ENCODE measurements around the gene DDX4. TPM values are rescaled to one million over a fixed set of nuclear protein-coding genes. Genes with fewer than 3 reads are reported as not detected.

DDX4 gene
- total RNA-seq, 1 donor from 2014 or later: not detected

DNA sequence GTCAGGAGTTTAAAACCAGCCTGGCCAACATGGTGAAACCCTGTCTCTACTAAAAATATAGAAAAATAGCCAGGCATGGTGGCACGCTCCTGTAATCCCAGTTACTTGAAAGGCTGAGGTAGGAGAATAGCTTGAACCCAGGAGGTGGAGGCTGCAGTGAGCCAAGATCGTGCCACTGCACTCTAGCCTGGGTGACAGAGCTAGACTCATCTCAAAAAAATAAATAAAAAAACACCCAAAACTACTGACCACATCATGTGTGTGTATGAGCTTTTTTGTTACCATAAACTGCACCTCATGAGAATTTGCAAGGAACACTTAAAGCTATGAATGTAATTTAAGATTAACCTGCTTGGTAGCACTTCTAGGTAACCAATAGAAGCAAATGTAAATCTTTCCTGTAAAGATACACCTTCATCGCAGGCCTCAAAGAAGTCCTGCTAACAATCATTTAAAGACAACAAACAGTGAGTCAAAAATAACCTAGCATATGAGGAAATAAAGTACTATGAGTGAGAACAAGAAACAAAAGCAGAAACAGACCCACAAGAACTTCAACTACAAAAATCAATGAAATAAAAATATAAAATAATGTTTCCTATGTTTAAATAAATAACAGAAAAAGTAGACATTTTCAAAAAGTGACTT is 38.7 kb upstream of the DDX4 start:
- TF ChIP-seq, protein P1, sequence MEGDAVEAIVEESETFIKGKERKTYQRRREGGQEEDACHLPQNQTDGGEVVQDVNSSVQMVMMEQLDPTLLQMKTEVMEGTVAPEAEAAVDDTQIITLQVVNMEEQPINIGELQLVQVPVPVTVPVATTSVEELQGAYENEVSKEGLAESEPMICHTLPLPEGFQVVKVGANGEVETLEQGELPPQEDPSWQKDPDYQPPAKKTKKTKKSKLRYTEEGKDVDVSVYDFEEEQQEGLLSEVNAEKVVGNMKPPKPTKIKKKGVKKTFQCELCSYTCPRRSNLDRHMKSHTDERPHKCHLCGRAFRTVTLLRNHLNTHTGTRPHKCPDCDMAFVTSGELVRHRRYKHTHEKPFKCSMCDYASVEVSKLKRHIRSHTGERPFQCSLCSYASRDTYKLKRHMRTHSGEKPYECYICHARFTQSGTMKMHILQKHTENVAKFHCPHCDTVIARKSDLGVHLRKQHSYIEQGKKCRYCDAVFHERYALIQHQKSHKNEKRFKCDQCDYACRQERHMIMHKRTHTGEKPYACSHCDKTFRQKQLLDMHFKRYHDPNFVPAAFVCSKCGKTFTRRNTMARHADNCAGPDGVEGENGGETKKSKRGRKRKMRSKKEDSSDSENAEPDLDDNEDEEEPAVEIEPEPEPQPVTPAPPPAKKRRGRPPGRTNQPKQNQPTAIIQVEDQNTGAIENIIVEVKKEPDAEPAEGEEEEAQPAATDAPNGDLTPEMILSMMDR (IDR thresholded peaks at IDR 0.05; ENCODE audit: borderline replicate concordance): no peak
- DNase-seq: no peak
- Histone ChIP-seq H3K27me3 (ENCODE audit: low read depth) (no peaks in the 10 kb centered on the region), H3K36me3 (peaks cover 9% of the 10 kb centered on the region), H3K9me3 (replicated peaks) (no peaks in the 10 kb centered on the region), H3K27ac (replicated peaks) (no peak overlapping the region), H3K4me1 (peaks cover 19% of the 10 kb centered on the region), H3K4me3 (no peak overlapping the region)
- intact Hi-C loops (cut with micrococcal nuclease): loop anchor here (10.0 kb wide), 1 partner anchor 354 kb away; no protein-coding TSS in a partner anchor

DNA sequence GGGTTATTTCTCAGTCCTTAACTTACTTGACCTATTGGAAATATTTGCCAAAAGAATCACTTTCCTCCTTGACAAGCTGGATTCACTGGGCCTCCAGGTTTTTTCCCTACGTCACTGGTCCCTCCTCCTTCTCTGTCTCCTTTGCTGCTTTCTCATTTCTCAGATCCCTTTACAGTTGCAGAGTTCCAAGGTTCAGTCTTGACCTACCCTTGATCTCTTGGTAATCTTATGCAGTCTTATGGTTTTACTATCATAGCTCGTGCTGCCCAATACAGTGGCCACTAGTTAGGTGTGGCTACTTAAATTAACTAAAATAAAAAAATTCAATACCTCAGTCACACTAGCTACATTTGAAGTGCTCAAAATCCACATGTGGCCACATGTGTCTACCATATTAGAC is 37.1 kb upstream of the DDX4 start:
- Histone ChIP-seq H3K4me1 (peaks cover 19% of the 10 kb centered on the region), H3K27me3 (ENCODE audit: low read depth) (no peaks in the 10 kb centered on the region), H3K4me3 (no peak overlapping the region), H3K27ac (replicated peaks) (no peak overlapping the region), H3K36me3 (peaks cover 9% of the 10 kb centered on the region), H3K9me3 (replicated peaks) (no peaks in the 10 kb centered on the region)
- TF ChIP-seq, protein P1 (IDR thresholded peaks at IDR 0.05; ENCODE audit: borderline replicate concordance): no peak
- intact Hi-C loops (cut with micrococcal nuclease): no loop called here
- no peak for DNase-seq

DNA sequence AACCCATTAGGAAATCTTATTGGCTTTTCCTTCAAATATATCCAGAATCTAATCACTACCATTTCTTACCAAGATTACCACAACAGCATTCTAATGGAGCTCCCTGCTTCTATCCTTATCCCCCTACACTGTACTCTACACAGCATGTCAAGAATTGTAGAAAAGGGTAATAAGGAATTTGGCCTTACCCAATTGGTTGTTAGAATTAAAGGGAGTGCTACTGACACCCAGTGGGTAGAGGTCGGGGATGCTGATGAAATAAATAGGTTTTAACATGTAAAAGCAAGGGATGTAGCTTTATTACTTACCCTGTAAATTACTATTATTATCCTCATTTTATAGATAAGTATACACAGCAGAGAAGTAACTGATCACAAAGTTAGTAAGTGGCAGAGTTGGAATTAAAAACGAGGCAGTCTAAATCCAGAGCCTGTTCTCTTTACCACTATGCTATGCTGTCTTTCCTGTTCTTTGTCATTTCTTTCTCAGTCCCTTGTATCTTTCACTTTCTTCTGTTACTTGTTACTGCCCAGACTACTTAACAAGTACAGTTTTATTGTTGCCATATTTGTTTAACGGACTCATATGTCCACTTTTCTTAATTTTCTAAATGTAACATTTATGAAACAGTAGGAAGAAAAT is 36.3 kb upstream of the DDX4 start:
- TF ChIP-seq, protein P1 (IDR thresholded peaks at IDR 0.05; ENCODE audit: borderline replicate concordance): no peak
- Histone ChIP-seq H3K4me1 (peaks cover 19% of the 10 kb centered on the region), H3K27me3 (ENCODE audit: low read depth) (no peaks in the 10 kb centered on the region), H3K36me3 (peaks cover 9% of the 10 kb centered on the region), H3K9me3 (replicated peaks) (no peaks in the 10 kb centered on the region), H3K4me3 (no peak overlapping the region), H3K27ac (replicated peaks) (no peak overlapping the region)
- no peak for DNase-seq
- intact Hi-C loops (cut with micrococcal nuclease): no loop called here

DNA sequence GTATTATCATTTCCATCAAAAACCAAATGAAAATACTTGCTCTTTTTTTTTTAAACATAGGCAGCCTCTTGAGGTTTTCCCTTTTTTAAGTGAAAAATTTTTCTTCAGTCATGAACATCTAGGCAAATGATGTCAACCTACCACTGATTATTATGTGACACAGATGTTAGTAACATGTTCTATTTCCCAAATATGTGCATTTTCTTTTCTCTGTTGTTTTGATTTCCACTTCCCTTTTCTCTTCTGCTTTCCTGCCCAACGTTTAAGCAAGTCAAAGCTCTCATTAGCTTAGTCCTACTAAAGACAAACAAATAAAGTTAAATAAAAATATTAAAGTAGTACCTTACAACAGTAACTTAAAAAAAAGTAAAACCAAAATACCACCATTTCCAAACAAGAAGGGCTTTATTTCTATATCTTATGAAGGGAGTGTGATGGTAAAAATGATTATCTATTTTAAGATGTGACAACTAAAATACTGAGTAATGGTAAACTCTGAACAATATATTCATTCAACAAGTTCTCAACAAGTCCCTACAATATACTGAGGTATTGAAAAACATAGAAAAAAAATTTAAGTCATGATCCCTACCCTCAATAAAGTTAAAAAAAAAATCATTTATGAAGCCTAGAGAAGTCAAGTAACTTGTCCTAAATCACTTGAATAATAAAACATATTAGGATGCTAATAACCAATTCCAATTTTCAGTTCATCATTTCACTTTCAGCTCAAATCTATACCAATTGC is 35.1 kb upstream of the DDX4 start:
- Histone ChIP-seq H3K27ac (replicated peaks) (no peak overlapping the region), H3K27me3 (ENCODE audit: low read depth) (no peaks in the 10 kb centered on the region), H3K9me3 (replicated peaks) (no peaks in the 10 kb centered on the region), H3K4me1 (peaks cover 19% of the 10 kb centered on the region), H3K36me3 (peaks cover 10% of the 10 kb centered on the region), H3K4me3 (no peak overlapping the region)
- intact Hi-C loops (cut with micrococcal nuclease): no loop called here
- no peak for DNase-seq
- TF ChIP-seq, protein P1 (IDR thresholded peaks at IDR 0.05; ENCODE audit: borderline replicate concordance): no peak

DNA sequence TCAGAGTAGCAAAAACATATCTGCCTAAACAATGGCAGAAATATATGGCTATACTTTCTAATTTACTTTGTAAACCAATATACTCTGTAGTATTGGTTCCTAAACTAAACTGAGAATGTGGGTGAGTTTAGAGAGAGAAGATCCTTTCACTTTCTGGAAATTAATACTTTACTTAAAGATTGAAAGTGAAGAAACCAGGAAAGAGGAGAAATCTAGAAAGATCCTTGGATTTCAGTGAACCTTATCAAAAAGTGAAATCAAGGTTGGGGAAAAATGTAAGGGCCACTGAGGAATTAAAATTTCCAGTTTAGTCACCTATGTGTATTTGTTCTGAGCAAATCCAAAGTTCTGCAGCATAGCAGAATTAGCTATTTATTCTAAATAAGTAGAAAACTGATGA is 31.6 kb upstream of the DDX4 start:
- intact Hi-C loops (cut with micrococcal nuclease): no loop called here
- peaks cover 20% of the 10 kb centered on the region for H3K36me3 ChIP-seq

More for the DNA sequence above, 31.6 kb upstream of the DDX4 start:
- DNase-seq: no peak
- H3K27me3 ChIP-seq (ENCODE audit: low read depth): no peaks in the 10 kb centered on the region
- TF ChIP-seq, protein P1 (IDR thresholded peaks at IDR 0.05; ENCODE audit: borderline replicate concordance): no peak
- H3K4me3 ChIP-seq: no peak overlapping the region
- no peaks in the 10 kb centered on the region for H3K9me3 ChIP-seq (replicated peaks)
- H3K4me1 ChIP-seq: peaks cover 9% of the 10 kb centered on the region
- H3K27ac ChIP-seq (replicated peaks): no peak overlapping the region

Measured in left ventricle myocardium inferior (tissue), 1 donor.